NCI-H128 (cell line): ENCODE results near the gene CLEC12A.
"Not testable (repeated sequence)": the region's sequence is repeated elsewhere in the genome, so short reads cannot be mapped to it uniquely, and the experiment has no call there.

Experiments
- DNase-seq: peaks from one replicate; lab custom pipeline; 2025; ENCODE audit not compliant: unreplicated experiment; lab: John Stamatoyannopoulos, UW

Gene CLEC12A

GRCh38 chr12:9971181-9971580 is at the start of gene CLEC12A:
CLEC12A (plus strand) TSS chr12:9971409; CDS start chr12:9971597, 188 bp downstream.
- DNase-seq, result no peak

- DNase-seq, result no peak
Measured at GRCh38 chr12:9922429-9922828, 48.8 kb upstream of the CLEC12A start.

GRCh38 chr12:9925705-9926393 is 45.4 kb upstream of the CLEC12A start:
- DNase-seq, result no peak

- no peak for DNase-seq
Measured at GRCh38 chr12:9926876-9927275, 44.3 kb upstream of the CLEC12A start.

GRCh38 chr12:9928607-9929006 is 42.6 kb upstream of the CLEC12A start:
- DNase-seq, result no peak

GRCh38 chr12:9931245-9931644 is 40.0 kb upstream of the CLEC12A start:
- DNase-seq, result no peak

GRCh38 chr12:9932270-9932669 is 38.9 kb upstream of the CLEC12A start, which contains the start of gene CLEC2A:
CLEC2A (minus strand) TSS chr12:9932370; CDS start chr12:9932329, 41 bp downstream.
- no peak for DNase-seq

GRCh38 chr12:9933958-9934357 is 37.3 kb upstream of the CLEC12A start:
- DNase-seq, result no peak

GRCh38 chr12:9935026-9935425 is 36.2 kb upstream of the CLEC12A start:
- DNase-seq, result no peak

GRCh38 chr12:9936591-9936990 is 34.6 kb upstream of the CLEC12A start:
- DNase-seq, result no peak

GRCh38 chr12:9940375-9940774 is 30.8 kb upstream of the CLEC12A start:
- no peak for DNase-seq

GRCh38 chr12:9941838-9942237 is 29.4 kb upstream of the CLEC12A start:
- no peak for DNase-seq

- DNase-seq, result no peak
Measured at GRCh38 chr12:9943240-9943639, 28.0 kb upstream of the CLEC12A start.

GRCh38 chr12:9944391-9944790 is 26.8 kb upstream of the CLEC12A start:
- DNase-seq, result no peak

GRCh38 chr12:9947674-9948073 is 23.5 kb upstream of the CLEC12A start:
- no peak for DNase-seq

- no peak for DNase-seq
Measured at GRCh38 chr12:9948606-9949296, 22.5 kb upstream of the CLEC12A start.

- no peak for DNase-seq
Measured at GRCh38 chr12:9951026-9951675, 20.1 kb upstream of the CLEC12A start.

- DNase-seq, result not testable (repeated sequence)
Measured at GRCh38 chr12:9952954-9953729, 18.1 kb upstream of the CLEC12A start.

- no peak for DNase-seq
Measured at GRCh38 chr12:9957834-9958233, 13.4 kb upstream of the CLEC12A start.

- DNase-seq, result no peak
Measured at GRCh38 chr12:9960590-9960989, 10.6 kb upstream of the CLEC12A start.

GRCh38 chr12:9961106-9961505 is 10.1 kb upstream of the CLEC12A start:
- DNase-seq, result no peak
